IPS-11a (cell line): Measurements from ENCODE around the gene MLPH.

Source experiments
- H3K4me3 ChIP-seq: one replicate; pipeline ENCODE4 v1.5.1; 2013; ENCODE audit warnings: low read depth, low read length, control low read depth

Gene MLPH

GRCh38 chr2:237598468-237599208 is 111.6 kb downstream of the MLPH start:
- no peak overlapping the region for H3K4me3 ChIP-seq

DNA sequence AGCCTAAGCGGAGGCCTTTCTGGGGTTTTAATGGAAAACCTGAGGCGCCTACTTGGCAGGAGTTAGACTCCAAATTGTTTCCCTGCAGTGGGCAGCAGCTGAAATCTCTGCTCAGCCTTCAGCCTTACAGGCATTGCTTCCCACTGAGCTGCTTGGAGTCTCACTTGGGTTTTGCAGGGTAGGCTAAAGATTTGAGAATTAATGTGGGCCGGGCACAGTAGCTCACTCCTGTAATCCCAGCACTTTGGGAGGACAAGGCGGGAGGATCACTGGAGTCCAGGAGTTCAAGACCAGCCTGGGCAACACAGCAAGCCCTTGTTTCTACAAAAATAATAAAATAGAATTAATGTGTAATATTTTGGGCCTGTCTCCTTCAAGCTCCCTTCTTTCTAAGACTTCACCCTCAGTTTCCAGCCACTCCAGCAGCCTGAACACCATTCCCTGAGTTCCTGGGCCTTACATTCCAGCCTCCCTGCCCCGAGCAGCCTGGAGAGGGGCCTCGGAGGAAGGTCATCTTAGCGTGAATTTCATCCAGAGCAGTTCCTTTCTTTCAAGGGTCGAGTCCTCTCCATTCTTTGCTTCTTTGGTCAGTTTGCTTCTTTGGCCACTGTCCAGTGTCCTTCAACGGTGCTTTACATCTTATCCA is 112.5 kb downstream of the MLPH start:
- no peak overlapping the region for H3K4me3 ChIP-seq

DNA sequence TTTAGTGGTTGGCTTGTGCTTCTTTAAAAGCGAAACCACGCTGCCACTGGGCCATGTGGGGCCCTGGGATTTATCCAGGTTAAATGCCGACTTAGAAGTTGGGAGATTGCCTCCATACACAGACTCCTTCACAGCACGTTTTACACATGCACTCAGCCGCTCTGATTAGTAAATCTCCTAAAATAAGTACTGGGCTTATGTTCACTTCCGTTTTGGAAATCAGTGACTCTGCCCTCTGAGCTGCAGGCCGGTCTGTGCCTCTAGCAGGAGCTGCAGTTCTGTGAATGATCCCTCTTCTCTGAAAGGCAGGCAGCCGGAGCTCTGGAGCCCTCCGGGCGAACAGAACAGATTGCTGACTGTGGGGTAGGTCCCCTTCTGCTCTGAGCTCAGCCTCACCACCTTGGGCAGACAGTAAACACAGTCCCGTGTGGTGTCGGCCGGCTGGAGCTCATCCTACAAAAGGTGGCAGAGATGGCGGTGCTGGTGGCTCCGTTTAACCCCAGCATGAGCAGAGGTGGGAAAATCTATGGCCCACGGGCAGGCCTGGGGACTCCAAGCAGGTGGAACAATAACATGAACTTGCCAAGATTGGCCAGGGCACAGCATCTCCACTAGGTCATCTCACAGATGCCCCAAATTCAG is 113.3 kb downstream of the MLPH start:
- H3K4me3 ChIP-seq = no peak overlapping the region

DNA sequence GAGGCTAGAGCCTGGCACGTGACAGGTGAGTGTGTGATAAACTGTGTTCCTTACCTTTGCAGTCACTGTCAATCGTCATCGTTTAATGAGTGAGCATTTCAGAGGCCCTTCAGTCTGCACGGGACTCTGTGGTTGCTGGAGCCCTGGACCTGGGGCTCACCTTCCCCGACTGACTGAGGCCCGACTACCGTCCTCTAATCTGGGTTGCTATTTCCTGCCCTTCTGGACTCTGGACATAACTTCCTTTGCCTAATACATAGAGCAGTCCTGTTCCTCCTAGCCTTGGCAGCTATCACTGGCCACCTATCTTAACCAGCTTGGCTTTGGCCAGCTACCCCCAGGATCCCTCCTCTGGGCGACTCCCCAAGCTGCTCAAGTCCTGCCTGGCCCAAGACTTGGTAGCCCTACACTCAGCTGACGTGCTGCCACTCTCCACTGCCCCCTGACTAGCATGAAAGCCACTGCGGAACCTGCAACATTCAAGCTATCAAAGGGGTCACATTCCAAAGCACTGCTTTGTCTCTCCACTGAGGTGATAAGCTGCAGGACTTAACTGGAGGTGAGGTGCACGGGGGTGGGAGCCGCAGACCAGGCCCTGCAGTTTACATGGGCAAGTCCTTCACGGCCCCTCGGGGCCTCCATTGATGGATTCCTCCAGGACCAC is 114.5 kb downstream of the MLPH start:
- H3K4me3 ChIP-seq = no peak overlapping the region

DNA sequence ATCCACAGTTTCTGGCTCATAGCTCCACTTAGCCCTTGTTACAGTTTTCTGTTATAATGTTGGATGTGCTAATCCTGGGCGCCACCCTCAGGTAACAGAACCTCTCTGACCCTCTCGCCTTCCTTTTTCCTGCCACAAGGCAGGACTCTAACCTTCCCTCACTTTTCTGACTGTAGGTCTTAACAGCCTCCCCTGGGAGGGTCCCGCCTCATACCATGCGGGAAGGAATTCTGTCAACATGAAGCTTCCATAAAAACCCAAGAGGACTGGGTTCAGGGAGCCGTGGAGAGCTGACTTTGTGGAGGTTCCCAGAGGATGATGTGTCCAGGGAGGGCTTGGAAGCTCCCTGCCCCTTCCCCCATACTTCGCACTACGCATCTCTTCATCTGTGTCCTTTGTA is 115.4 kb downstream of the MLPH start:
- no peak overlapping the region for H3K4me3 ChIP-seq

GRCh38 chr2:237603049-237603717 is 116.1 kb downstream of the MLPH start:
- H3K4me3 ChIP-seq = no peak overlapping the region

- H3K4me3 ChIP-seq = no peak overlapping the region
These were observed 116.8 kb downstream of the MLPH start for GRCh38 chr2:237603718-237604362.

DNA sequence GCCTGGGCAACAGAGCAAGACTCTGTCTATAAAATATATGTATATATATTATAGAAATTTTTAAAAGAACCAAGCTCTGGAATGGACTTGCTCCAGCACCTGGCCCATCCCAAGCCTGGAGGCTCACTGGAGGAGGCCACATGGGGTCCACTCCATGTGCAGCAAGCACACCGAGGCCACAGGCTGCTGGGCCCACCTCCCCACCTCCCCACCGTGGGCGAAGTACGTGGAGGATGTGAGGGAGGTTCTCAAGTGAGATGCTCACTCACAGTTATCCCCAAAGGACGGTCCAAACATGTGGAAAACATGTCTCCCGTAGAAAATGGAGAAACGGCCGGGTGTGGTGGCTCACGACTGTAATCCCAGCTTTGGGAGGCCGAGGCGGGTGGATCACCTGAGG is 117.3 kb downstream of the MLPH start:
- H3K4me3 ChIP-seq = no peak overlapping the region
